Astrocyte of the cerebellum (primary cell): ENCODE results near the gene DVL1.

ENCODE experiments used
- DNase-seq: peaks from one replicate; pipeline ENCODE4 v3.0.0-alpha.2; 2011; ENCODE audit warnings: low read depth
- H3K4me3 ChIP-seq: 2 replicates; pipeline ENCODE4 v1.5.1; 2011; ENCODE audit warnings: mild to moderate bottlenecking, low read depth, low read length, moderate library complexity
- in situ Hi-C: cut with HindIII; loops from 2 replicates; pipeline ENCODE4 v1.10.0; 2017; ENCODE audit warnings: low sequenced_read_pairs
- TF ChIP-seq, protein P1 (sequence below): IDR thresholded peaks from 2 replicates; pipeline ENCODE4 v1.5.1; 2012; ENCODE audit warnings: low read length, low read depth, moderate library complexity, mild to moderate bottlenecking; ENCODE audit errors: missing control alignments

Gene DVL1

GRCh38 chr1:1307923-1308755 lies 41.1 kb downstream of the DVL1 start, which contains the start of the genes ACAP3 and PUSL1:
Gene ACAP3, minus strand, starts transcription at chr1:1307930. Its CDS starts 115 bp downstream, at chr1:1307815.
Gene PUSL1, plus strand, starts transcription at chr1:1308597. Its CDS starts 47 bp downstream, at chr1:1308644.
- in situ Hi-C loops, result no loop called here
- peak within 1 kb of the TSS; percentile 74 for H3K4me3 ChIP-seq
- TF ChIP-seq, protein P1, sequence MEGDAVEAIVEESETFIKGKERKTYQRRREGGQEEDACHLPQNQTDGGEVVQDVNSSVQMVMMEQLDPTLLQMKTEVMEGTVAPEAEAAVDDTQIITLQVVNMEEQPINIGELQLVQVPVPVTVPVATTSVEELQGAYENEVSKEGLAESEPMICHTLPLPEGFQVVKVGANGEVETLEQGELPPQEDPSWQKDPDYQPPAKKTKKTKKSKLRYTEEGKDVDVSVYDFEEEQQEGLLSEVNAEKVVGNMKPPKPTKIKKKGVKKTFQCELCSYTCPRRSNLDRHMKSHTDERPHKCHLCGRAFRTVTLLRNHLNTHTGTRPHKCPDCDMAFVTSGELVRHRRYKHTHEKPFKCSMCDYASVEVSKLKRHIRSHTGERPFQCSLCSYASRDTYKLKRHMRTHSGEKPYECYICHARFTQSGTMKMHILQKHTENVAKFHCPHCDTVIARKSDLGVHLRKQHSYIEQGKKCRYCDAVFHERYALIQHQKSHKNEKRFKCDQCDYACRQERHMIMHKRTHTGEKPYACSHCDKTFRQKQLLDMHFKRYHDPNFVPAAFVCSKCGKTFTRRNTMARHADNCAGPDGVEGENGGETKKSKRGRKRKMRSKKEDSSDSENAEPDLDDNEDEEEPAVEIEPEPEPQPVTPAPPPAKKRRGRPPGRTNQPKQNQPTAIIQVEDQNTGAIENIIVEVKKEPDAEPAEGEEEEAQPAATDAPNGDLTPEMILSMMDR, result no peak
- peak; percentile 79 for DNase-seq

- peak overlapping the region; percentile 74 for H3K4me3 ChIP-seq
- in situ Hi-C loops, result no loop called here
- peak; percentile 3 for DNase-seq
- TF ChIP-seq, protein P1, result no peak
Observed at GRCh38 chr1:1307261-1307922, 41.8 kb downstream of the DVL1 start.

DNA sequence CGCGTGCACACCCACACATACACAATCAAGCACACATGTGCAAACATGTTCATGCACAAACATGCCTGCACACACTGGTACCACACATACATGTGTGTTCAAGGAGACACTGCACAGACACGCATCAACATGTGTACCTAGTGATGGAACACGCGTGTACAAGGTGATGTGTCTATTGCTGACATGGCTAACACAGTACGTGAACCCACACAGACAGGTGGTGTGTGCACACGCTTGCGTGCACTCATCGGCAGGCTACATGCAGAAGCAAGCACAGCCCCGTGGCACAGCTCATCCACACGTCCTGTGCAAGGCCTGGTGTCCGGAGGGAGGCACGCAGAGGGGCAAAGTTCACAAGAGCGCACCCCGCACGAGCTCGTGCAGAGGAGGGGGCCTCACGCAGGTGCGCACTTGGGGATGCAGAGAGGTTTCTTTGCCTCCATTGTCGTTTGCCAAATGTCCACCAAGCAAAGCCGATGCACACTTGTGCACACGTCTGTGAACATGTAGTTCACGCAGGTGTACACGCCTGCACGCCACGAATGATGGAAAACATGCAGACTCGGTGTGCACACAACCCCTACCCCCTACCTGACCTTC lies 42.5 kb downstream of the DVL1 start:
- DNase-seq, result no peak

GRCh38 chr1:1306070-1306660 lies 43.1 kb downstream of the DVL1 start:
- TF ChIP-seq, protein P1, result peak; percentile 29
- H3K4me3 ChIP-seq, result peak overlapping the region; percentile 74
- DNase-seq, result no peak
- in situ Hi-C loops, result no loop called here

More for the DNA sequence above, 42.5 kb downstream of the DVL1 start:
- TF ChIP-seq, protein P1, result no peak
- in situ Hi-C loops, result no loop called here
- H3K4me3 ChIP-seq, result peak overlapping the region; percentile 74

- in situ Hi-C loops, result no loop called here
- DNase-seq, result peak; percentile 6
- peak overlapping the region; percentile 74 for H3K4me3 ChIP-seq
- TF ChIP-seq, protein P1, result no peak
Observed at GRCh38 chr1:1305300-1306069, 43.7 kb downstream of the DVL1 start.
